ENCODE measurements around the gene ARF3.

Gene ARF3

DNA sequence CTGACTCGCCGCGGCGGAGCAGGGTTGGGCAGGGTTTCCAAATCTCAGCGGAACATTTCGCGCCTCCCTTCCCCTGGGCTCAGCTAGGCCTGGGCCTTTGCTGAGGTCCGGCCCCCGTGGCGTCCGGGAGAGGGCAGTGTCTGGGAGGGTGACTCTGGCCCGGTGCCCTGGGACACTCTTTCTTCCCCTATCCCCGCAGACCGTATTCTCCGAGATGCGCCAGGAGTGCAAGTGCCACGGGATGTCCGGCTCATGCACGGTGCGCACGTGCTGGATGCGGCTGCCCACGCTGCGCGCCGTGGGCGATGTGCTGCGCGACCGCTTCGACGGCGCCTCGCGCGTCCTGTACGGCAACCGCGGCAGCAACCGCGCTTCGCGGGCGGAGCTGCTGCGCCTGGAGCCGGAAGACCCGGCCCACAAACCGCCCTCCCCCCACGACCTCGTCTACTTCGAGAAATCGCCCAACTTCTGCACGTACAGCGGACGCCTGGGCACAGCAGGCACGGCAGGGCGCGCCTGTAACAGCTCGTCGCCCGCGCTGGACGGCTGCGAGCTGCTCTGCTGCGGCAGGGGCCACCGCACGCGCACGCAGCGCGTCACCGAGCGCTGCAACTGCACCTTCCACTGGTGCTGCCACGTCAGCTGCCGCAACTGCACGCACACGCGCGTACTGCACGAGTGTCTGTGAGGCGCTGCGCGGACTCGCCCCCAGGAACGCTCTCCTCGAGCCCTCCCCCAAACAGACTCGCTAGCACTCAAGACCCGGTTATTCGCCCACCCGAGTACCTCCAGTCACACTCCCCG, 23.9 kb upstream of the ARF3 start:
- peak; percentile 34 for DNase-seq

DNA sequence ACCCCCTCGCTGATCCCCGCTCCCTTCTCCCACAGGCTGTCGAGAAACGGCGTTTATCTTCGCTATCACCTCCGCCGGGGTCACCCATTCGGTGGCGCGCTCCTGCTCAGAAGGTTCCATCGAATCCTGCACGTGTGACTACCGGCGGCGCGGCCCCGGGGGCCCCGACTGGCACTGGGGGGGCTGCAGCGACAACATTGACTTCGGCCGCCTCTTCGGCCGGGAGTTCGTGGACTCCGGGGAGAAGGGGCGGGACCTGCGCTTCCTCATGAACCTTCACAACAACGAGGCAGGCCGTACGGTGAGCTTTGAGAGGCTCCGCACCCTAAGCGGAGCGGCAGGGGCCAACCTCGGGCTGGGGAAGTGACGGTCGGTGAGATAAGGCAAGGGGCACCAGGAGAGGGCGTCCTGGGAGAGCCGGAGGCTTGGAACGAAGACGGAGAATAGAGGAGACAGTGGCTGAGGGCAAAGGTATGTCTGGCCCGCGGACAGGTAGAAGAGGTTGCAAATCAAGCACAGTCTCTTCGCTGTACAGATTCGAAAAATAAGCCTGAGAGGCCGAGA, 23.2 kb upstream of the ARF3 start:
- no peak for DNase-seq

DNA sequence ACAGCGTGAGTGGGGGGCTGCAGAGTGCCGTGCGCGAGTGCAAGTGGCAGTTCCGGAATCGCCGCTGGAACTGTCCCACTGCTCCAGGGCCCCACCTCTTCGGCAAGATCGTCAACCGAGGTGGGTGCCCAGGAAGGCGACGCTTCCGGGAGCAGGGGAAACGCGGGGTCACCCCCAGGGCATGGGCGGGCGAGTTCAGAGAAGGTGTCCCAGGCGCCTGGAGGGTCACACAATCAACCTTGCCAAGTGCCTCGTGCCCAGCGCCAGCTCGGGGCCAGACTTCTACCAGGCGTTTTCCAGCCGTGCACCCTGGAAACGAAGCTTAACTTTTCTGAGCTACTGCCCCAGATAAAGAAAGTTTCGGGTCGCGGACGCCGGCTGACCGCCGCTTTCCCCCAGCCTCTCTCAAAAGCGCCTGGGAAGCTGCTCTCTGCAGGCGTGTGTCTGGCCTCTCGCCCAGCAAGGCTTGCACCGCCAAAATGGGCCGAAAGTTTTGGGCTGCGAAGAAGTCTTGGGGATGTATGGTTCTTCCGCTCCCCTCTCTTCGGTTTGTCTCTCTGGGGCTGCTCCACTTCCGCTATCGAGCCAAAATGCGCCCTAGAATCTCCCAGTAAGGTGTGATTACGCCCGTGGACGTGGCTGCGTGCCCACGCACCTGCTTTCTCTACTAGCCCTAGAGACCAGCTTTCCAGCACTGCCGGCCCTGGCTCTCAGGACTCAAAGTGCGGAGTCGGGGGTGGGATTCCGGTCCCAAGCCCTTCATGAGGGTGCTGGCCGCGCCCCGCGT, 22.5 kb upstream of the ARF3 start:
- no peak for DNase-seq

- DNase-seq: no peak
Measured at GRCh38 chr12:48978741-48979601, 21.7 kb upstream of the ARF3 start.

- no peak for DNase-seq
Measured at GRCh38 chr12:48978291-48978740, 21.0 kb upstream of the ARF3 start, which contains the start of gene WNT1. Gene WNT1 (plus strand): TSS chr12:48978322. CDS start chr12:48978651, 329 bp downstream.

DNA sequence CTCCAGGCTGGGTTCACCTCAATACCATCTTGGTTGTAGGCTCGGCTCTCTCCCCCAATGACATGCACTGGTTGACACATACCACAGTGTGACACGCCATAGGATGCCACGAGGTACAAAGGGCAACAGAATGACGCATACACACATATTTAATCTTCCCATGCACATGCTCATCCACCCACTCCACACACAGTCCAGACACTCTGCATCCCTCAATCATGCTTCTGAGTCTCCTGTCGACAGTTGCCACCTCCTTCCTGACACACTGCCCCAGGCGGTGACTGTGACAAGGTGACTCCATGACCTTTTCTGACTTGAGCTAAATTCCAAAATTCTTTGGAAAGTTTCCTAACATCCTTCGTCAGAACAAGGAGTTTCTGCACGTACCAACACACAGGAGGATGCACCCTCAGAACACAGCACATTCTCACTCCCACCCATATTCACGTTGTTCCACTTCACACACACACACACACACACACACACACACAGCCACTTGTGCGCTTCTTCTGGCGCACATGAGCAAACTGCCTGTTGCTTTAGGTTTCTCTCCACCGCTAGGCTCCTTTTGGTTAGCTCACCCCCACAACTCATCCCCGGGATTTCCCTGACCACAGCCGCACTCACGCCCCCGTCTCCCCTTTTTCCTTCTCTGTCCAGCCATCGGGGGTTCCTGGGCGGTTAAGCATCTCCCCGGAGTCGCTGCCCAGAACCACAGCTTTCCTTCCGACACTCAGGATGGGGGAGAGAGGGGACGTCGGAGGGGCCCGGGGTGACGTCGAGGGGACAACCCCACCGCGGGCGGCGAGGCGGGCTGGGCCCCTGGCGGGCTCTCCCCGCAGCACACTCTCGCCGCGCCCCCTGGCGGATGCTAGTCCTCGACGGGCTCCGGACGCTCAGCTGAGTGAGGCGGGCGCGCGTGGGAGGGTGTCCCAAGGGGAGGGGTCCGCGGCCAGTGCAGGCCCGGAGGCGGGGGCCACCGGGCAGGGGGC, 20.3 kb upstream of the ARF3 start:
- peak; percentile 40 for DNase-seq

DNA sequence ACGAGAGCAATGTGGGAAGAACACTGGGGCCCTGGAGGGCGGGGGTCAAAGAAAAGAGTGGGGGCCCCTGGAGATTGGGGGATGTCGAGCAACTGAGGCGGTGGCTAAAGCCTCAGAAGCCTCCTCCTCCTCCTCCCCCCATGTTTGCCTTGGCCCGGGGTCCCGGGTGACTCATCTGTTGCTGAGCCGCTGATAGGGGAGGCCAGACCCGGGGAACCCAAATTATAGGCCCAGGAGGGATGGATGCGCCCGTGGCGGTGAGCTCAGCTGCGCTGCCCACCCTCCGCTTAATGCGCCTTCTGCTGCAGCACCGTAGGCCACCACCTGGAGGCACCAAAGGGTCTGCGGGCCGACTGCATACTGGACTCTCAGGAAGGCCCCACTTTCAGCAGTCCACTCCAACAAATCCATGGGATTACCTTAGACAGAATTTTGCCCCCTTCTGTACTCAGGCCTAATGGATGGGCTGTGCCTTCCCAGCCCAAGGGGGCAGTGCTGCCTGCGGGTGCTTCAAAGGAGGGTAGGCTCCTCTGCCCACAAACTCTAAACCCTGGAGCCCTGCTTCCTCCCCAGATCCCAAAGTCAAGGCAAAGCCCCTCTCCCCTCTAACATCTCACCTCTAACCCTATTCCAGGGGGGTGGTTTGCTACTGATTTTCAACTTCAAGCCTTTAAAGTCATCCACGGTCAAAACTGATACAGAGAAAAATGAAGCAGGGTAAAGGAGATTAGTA, 16.8 kb upstream of the ARF3 start:
- no peak for DNase-seq

GRCh38 chr12:48973531-48973930, 16.2 kb upstream of the ARF3 start:
- DNase-seq: no peak

GRCh38 chr12:48972952-48973483, 15.7 kb upstream of the ARF3 start:
- DNase-seq: no peak

DNA sequence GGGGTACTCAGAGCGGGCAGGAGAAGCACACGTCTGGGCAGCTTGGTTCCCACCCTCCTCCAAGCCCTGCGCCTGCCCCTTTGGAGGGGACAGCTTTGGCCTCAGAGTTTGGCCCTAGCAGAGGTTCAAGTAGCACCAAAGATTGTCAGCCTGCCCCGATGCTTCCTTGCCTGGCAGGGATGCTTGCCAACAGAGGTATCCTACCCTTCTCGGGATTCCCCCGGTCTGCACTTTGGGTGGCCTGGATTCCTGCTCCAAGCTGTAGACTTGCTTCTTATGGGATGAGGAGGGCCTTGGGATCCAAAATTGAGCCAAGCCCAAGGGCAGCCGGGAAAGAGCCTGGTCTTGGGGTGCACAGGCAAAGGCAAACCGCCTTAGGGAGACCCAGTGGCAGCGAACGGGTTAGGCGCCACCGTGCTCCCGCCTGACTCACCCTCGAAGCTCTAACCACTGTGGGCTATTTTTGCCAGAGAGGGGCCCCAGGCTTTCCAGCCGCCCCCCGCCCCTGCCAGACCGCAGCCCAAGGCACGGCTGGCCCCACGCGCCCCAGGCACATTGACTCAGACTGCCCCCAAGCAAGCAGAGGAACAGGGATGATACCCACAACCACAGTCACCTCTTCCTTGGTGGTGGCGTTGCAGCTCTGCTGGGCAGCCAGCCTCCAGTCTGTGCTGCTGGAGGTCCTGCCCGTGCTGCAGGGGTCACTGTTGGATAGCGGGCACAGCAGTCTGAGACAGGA, 15.1 kb upstream of the ARF3 start:
- DNase-seq: peak; percentile 67

DNA sequence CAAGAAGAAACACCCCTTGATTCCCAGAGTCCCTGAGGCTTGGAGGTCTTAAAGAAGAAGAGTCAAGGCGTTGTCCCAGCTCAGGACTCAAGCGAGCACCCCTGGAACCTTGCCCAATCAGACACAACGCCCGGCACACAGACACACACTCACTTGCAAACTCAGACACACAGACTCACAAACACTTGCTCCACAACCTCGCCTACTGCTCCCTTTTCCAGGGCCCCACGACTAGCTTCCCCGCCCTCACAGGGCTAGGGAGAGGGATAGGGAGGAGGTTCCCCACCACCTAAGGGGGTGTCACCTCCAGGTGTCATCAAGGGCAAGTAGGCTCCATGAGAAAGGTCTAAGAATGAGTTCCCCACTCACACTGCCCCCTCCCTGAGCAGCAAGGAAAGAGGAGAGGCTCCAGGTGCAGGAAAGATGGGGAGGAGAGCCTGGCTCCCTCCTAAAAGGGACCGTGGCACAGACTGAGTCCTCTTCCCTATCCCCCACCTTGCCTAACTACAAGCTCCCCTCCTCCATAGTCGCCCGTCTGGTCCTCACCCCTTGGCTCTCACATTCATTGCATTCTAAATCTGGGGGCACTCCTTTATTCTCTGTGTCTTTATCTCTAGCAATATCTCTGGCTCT, 13.5 kb upstream of the ARF3 start:
- no peak for DNase-seq

DNA sequence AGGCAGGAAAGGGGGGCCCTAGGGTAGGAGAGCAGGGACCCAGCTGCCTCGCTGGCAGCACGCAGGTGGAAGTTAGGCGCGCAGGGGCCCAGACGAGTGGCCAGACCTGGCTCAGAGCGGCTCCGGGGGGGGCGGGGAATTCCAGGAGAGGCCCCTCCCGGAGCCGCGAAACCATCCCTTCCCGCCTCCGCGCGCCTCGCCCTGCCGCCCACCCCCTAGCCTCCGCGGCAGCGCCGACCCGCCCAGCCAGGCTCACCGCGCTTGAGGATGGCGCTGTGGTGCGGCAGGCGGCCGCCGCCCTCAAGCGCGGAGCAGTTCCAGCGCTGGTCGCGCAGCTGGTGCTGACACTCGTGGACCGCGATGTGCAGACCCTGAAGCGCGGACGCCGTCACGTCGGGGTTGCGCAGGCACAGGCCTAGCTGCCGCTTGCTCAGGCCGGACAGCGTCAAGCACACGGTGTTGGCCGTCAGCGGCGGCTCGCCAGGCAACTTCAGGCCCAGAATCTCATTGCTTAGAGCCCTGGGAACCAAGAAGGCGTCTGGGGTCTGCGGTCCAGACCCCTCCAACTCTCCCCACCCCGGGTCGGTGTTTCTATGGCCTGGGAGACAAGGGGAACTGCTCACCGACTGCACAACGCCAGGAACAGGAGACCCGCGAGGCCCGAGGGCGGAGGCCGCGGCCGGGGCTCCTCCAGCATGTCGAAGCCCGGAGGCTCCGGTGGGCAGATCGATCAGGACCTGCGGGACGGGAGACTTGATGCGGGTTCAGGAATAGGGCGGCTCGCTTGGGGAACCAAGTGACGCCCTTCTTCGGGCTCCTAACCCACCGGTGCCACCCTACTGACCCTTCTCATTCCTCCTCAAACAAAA, 12.8 kb upstream of the ARF3 start:
- DNase-seq: no peak

- no peak for DNase-seq
Measured at GRCh38 chr12:48969160-48969771, 12.0 kb upstream of the ARF3 start.

DNA sequence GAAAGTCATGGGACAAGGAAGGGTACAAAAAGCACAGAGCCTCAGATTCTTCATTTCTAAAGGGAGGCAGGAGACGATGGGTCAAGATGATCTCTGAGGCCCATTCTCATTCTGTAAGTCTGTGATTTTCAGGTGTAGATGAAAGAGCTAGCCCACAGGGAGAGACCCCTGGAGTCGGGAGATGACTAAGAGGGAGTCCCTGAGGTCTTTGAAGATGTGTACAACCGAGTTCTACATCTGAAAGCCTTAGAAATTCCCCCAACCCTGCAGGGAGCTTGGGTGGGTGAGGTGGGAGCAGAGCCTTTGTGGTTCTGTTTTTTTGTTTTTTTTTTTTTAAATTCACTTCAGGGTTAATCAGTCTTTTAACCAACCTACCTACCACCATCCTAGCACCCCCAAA, 11.2 kb upstream of the ARF3 start:
- no peak for DNase-seq

DNA sequence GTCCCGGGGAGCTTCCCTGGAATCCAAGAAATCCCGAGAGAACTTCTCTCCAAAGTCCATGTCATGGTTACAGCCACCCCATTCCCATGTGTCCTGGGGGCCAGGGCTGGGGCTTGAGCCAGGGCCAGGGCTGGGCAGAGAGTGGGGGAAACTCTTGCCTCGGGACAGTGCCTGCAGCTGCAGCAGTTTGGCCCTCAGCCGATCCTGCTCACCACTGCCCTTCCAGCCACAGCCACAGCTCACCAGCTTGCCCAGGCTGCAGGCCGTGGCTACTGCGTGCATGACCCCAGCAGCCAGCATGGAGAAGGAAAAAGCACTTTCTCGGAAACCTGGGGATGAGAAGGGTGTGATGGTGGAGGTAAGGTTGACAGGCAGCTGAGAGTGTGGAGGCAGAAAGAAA, 10.7 kb upstream of the ARF3 start:
- no peak for DNase-seq

DNA sequence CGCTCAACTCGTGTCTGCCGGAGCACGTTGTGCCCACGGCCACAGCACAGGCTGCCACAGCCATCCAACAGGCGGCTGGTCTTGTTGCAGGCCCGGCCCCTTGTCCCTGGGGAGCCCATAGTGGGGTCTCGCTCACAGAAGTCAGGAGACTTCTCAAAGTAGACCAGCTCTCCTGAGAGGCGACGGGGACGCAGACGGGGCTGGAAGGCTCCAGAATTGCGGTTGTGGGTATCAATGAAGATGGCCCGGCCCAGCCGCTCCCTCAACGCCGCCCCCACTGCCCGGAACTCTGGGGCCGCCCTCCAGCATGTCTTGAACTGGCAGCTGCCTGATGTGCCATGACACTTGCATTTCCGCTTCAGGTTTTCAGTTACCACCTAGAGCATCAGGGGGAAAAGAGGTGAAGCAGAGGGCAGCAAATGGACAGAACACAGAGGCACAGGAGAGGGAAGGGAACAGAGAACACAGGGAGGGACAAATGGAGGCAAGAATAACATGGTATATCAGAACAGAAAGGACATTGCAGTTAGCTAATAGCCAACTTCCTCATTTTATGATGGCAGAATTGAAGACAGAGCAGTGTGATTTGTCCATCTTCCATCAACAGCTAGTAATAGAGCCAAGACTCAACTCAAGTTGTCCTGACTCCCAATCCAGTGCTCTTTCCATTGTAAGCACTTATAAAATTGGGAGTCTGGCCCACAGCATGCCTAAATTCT, 9.0 kb upstream of the ARF3 start:
- no peak for DNase-seq

GRCh38 chr12:48965298-48965838, 8.1 kb upstream of the ARF3 start:
- DNase-seq: no peak

Measured in GDM1 (cell line).